Spinal cord (tissue), 10 donors: ENCODE measurements around the gene FAM193A. TPM values are rescaled to one million over a fixed set of nuclear protein-coding genes. Genes with fewer than 3 reads are reported as not detected.
"Not testable (repeated sequence)": the region's sequence is repeated elsewhere in the genome, so short reads cannot be mapped to it uniquely, and the experiment has no call there.

ENCODE experiments used
- DNase-seq, 6 donors: peaks; one replicate each; pipeline versions ENCODE4 v3.0.0 to v3.0.0-alpha.2; 2013 to 2015; ENCODE audit warnings: low spot score in 6 of 6, low read depth in 4 of 6
- H3K27ac ChIP-seq: one replicate; pipeline ENCODE4 v1.5.1; 2013; ENCODE audit warnings: low read depth, low read length, control low read depth
- H3K27me3 ChIP-seq: one replicate; pipeline ENCODE4 v1.6.1; 2013; ENCODE audit warnings: low read length; ENCODE audit not compliant: control insufficient read depth, insufficient read depth
- H3K36me3 ChIP-seq: one replicate; pipeline ENCODE4 v1.6.1; 2013; ENCODE audit warnings: low read length; ENCODE audit not compliant: control insufficient read depth, insufficient read depth
- H3K4me1 ChIP-seq: one replicate; pipeline ENCODE4 v1.6.1; 2013; ENCODE audit warnings: low read length; ENCODE audit not compliant: control insufficient read depth, insufficient read depth
- H3K4me3 ChIP-seq: one replicate; pipeline ENCODE4 v1.5.1; 2013; ENCODE audit warnings: low read depth, low read length, control low read depth
- H3K9me3 ChIP-seq: one replicate; pipeline ENCODE4 v1.6.1; 2013; ENCODE audit warnings: low read length; ENCODE audit not compliant: control insufficient read depth, insufficient read depth
- whole genome bisulfite sequencing: methylation state at CpG from one replicate; pipeline ENCODE4 v1.1.5; 2013; ENCODE audit warnings: missing lambda C conversion rate; ENCODE audit not compliant: insufficient coverage; 5-methylcytosine and 5-hydroxymethylcytosine counted together
- polyA plus RNA-seq, 2 donors: library from polyadenylated mRNA; unstranded; fragments of 120-200 nt; gene quantifications; one replicate each; pipeline ENCODE4 v1.2.1, GENCODE V29; 2013; ENCODE audit not compliant: insufficient read length in 2 of 2
- total RNA-seq, 2 donors: library from RNA; depleted of rRNA in 1 of 2; stranded (reverse); fragments of 120-200 nt in 1 of 2; fragments of >200 nt in 1 of 2; gene quantifications; one replicate each; pipeline versions ENCODE4 v1.2.3 to v1.2.4, GENCODE V29; 2013 to 2014
- donor health status: healthy.

The FAM193A gene
- total and polyA plus RNA-seq, 4 donors: 16.2 to 35.1 (median 28.9) TPM

DNA sequence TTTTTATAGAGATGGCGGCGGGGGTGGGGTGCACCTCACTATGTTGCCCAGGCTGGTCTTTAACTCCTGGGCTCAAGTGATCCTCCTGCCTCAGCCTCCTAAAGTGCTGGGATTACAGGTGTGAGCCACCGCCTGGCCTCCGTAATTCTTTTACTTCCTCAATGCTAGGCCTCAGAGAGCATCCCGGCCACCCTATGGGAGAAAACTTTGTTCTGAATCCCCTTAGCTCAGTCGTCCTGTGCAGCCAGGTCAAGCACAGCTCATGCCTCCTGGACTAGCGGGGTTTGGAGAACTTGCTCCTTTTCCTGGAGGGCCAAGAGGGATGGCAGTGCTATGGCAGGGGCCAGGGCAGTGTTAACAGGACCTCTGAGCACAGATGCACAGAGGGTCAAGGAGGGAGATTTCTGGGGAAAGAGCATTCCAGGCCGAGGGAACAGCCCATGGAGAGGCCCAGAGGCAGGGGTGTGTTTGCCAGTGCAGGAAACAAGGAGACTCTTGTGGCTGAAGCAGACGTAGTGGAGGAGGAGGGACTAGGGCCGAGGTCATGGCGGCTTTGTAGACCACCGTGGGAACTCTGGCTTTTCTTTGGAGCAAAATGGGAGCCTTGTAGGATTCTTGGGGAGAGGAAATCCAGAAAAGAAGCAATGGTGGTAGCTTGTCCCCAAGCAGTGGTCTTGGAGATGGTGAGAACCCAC is 229.5 kb downstream of the FAM193A start:
- DNase-seq: no peak
- H3K27ac ChIP-seq: no peak overlapping the region
- H3K27me3 ChIP-seq: no peaks in the 10 kb centered on the region
- H3K36me3 ChIP-seq: no peaks in the 10 kb centered on the region
- WGBS: 90% methylated on average over 12 of the region's 12 CpGs
- H3K4me1 ChIP-seq: peaks cover 11% of the 10 kb centered on the region
- H3K4me3 ChIP-seq: no peak overlapping the region
- H3K9me3 ChIP-seq: no peaks in the 10 kb centered on the region

GRCh38 chr4:2767046-2767704 is 230.7 kb downstream of the FAM193A start:
- no peaks in the 10 kb centered on the region for H3K9me3 ChIP-seq
- no peak for DNase-seq
- WGBS: 87% methylated on average over 5 of the region's 5 CpGs
- peaks cover 8% of the 10 kb centered on the region for H3K4me1 ChIP-seq
- no peaks in the 10 kb centered on the region for H3K27me3 ChIP-seq
- H3K36me3 ChIP-seq: no peaks in the 10 kb centered on the region
- no peak overlapping the region for H3K27ac ChIP-seq
- no peak overlapping the region for H3K4me3 ChIP-seq

DNA sequence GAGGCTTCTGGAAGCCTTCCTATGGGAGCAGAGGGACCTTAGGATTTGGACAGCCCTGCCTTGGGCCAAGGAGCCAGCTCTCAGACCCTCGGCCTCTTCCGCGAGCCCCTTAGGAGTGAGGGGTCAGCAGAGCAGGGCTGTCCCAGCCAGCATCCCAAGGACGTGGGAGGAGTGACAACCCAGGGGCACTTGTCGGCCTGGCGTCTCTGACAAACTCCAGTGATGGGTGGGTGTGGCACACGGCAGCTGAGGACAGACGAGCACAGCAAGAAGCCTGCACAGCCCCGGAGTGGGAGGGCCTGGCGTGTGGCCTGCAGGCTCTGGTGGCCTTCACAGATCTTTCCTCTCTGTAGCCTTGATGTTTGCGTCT is 231.2 kb downstream of the FAM193A start:
- Histone ChIP-seq H3K27me3 (no peaks in the 10 kb centered on the region), H3K36me3 (no peaks in the 10 kb centered on the region)
- DNase-seq: no peak

GRCh38 chr4:2768124-2768523 is 231.7 kb downstream of the FAM193A start:
- H3K9me3 ChIP-seq: no peaks in the 10 kb centered on the region
- H3K4me3 ChIP-seq: no peak overlapping the region
- no peak for DNase-seq
- no peaks in the 10 kb centered on the region for H3K36me3 ChIP-seq
- no peaks in the 10 kb centered on the region for H3K27me3 ChIP-seq
- peaks cover 8% of the 10 kb centered on the region for H3K4me1 ChIP-seq
- H3K27ac ChIP-seq: no peak overlapping the region
- WGBS: 93% methylated on average over 9 of the region's 9 CpGs

More for the DNA sequence above, 231.2 kb downstream of the FAM193A start:
- Histone ChIP-seq H3K4me3 (no peak overlapping the region), H3K9me3 (no peaks in the 10 kb centered on the region), H3K4me1 (peaks cover 8% of the 10 kb centered on the region), H3K27ac (no peak overlapping the region)
- WGBS: 78% methylated on average over 11 of the region's 11 CpGs

- H3K27ac ChIP-seq: no peak overlapping the region
- peaks cover 2% of the 10 kb centered on the region for H3K4me1 ChIP-seq
- DNase-seq: no peak
- no peaks in the 10 kb centered on the region for H3K9me3 ChIP-seq
- no peak overlapping the region for H3K4me3 ChIP-seq
- WGBS: 40% methylated on average over 4 of the region's 15 CpGs
- H3K27me3 ChIP-seq: no peaks in the 10 kb centered on the region
- H3K36me3 ChIP-seq: no peaks in the 10 kb centered on the region
Measured at GRCh38 chr4:2768921-2769336, 232.5 kb downstream of the FAM193A start.

DNA sequence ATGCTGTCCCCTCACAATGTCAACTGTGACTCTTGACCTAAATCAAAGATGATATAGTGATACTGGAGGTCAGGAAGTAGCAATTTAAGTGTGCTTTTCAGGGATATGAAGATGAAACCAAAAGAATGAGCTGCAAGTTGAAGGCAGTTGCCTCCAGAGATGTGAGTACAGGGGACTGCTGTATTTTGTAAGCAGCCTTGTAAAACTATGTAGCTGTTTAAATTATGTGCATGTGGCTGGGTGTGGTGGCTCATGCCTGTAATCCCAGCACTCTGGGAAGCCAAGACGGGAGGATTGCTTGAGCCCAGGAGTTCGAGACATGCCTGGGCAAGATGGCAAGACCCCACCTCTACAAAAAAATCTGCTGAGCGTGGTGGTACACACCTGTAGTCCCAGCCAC is 234.8 kb downstream of the FAM193A start:
- H3K9me3 ChIP-seq: no peaks in the 10 kb centered on the region
- no peak overlapping the region for H3K27ac ChIP-seq
- no peak overlapping the region for H3K4me3 ChIP-seq
- DNase-seq: no peak
- no peaks in the 10 kb centered on the region for H3K36me3 ChIP-seq
- H3K27me3 ChIP-seq: no peaks in the 10 kb centered on the region
- 71% methylated on average over 2 of the region's 3 CpGs for WGBS
- H3K4me1 ChIP-seq: no peaks in the 10 kb centered on the region

DNA sequence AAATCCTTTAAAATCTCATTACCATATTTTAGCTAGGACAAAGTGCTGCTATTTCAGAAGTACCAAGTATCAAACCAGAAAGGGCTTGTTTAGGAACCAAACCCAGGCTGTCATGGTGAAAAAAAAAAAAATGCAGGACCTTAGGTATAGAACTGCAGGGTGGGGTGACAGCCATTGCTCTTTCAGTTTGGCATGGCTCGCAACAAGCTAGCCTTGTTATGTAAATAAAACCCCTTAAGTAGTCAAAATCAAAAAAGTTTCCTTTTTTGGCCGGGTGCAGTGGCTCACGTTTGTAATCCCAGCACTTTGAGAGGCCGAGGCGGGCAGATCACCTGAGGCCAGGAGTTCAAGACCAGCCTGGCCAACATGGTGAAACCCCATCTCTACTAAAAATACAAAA is 244.2 kb downstream of the FAM193A start:
- DNase-seq, H3K9me3 ChIP-seq, H3K27me3 ChIP-seq, H3K4me1 ChIP-seq, H3K27ac ChIP-seq, H3K4me3 ChIP-seq, H3K36me3 ChIP-seq: not testable (repeated sequence)
- 100% methylated on average over 1 of the region's 5 CpGs for WGBS

- Histone ChIP-seq H3K36me3 (no peaks in the 10 kb centered on the region), H3K9me3 (no peaks in the 10 kb centered on the region), H3K27ac (no peak overlapping the region), H3K4me3 (no peak overlapping the region), H3K4me1 (peaks cover 3% of the 10 kb centered on the region), H3K27me3 (no peaks in the 10 kb centered on the region)
- 94% methylated on average over 6 of the region's 10 CpGs for WGBS
- no peak for DNase-seq
Measured at GRCh38 chr4:2781911-2782310, 245.5 kb downstream of the FAM193A start.
